HG03066 (cell line): ENCODE data around the gene FOXP1.

Source experiments
- ATAC-seq: cut with Tn5 transposase; IDR thresholded peaks from one replicate; pipeline ENCODE4 v1.9.1; 2021; ENCODE audit warnings: low read depth; ENCODE audit not compliant: unreplicated experiment

The FOXP1 gene

DNA sequence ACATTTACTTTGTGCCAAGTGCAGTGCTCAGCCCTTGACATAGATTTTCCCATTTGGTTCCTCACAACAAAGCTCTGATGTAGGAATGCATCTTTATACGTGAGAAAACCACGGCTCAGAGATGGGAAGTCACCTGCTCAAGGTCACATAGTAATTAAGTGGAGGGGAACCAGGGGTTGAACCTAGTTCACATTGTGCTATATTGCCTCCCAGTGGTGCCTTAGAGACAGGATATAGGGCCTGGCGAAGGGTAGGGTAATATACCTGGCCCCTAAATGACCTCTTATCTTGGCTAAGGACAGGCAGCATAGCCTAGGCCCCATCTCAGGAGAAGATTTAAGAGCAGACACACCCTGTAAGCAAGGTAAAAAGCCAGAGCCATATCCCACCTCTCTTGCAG lies 71.5 kb downstream of the FOXP1 start:
- ATAC-seq: peak; percentile 78

DNA sequence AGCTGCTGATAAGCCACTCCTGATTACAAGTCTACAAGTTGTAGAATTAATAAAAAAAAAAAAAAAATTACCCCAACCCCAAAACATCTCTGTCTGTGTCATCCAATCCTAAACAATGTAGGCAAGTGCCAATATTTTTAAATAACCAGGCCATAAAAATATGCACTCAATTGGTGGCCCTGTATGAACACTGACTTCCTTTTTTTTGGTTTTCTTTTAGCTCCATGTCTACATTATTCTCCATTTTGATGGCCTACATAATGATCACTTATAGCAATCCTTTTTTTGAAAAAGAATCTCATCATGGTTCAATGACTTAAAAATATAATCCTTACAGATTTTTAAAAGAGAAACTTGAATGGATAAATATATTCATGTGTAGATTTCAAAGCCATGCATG lies 72.1 kb downstream of the FOXP1 start:
- no peak for ATAC-seq

DNA sequence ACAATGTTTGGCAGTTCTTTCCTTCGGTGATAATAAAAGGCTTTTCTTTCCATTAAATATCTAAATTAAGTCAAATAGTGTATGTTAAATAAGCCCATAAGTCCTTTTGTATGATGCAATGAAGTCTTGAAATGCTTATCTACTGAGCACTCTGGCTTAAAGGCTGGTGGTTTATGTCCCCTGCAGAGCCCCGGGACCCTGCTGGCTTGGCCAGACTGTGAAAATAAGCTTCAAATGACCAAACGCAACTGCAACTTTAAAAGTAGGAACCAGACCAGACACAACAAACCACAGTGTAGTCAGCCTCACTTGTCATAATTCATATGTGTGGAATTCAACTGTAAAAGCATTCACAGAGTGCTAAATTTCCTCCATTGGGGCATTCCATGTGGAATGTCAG lies 72.5 kb downstream of the FOXP1 start:
- no peak for ATAC-seq

DNA sequence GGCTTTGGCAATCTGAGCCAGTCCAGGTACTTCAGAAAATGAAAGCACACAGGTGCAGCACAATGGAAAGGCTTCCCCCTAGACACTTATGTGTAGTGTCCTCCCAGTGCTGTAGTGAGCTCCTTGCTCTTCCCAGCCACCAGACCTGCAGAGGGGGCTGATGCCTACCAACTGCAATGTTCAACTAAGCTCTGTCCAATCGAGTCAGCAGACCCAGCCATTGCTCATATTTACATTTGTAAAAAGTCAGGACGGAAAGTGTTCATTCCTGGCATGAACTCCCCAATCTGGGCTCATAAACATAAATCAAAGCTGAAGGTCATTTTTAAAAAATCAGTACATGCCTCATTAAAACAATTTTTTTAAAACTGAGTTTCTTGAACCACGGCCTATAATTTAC lies 73.0 kb downstream of the FOXP1 start:
- no peak for ATAC-seq

DNA sequence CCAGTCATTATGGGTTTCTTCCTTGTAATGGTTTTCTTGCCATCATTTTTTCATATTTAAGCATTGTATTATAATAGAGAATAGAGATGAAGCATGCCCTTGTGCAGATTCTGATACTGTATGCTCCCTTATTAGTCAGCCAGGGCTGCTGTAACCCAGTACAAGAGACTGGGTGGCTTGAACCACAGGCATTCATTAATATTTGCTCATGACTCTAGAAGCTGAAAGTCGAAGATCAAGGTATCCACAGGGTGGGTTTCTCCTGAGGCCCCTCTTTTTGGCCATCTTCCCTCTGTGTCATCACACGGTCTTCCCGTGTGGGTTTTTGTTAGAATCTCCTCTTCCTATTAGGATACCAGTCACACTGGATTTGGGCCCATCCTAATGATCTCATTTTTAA lies 74.5 kb downstream of the FOXP1 start:
- no peak for ATAC-seq

DNA sequence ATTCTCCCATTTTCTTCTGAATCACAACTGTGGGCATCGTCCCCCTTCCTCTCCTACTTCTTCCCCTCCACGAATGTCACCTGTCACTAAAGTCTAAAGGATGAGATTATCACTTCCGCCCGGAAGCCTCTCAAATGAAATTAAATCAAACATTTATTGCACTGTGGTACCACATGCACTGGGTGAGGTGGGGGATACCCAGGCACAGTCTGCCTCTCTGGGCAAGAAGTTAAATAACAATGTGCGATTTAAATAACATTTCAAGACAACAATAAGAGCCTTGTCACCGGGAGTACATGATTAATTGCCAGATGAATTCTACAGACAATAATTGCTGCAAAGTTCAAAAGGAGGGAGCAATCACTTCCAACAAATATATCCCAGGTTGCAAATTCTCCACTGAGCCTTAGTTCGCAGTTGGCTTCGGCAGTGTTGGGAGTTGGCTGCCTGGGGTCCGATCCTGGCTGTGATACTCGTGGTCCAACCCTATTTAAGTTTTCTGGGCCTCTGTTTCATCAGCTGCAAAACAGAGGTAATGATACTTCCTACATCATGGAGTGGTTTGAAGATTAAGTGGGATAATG lies 77.7 kb downstream of the FOXP1 start:
- ATAC-seq: no peak

DNA sequence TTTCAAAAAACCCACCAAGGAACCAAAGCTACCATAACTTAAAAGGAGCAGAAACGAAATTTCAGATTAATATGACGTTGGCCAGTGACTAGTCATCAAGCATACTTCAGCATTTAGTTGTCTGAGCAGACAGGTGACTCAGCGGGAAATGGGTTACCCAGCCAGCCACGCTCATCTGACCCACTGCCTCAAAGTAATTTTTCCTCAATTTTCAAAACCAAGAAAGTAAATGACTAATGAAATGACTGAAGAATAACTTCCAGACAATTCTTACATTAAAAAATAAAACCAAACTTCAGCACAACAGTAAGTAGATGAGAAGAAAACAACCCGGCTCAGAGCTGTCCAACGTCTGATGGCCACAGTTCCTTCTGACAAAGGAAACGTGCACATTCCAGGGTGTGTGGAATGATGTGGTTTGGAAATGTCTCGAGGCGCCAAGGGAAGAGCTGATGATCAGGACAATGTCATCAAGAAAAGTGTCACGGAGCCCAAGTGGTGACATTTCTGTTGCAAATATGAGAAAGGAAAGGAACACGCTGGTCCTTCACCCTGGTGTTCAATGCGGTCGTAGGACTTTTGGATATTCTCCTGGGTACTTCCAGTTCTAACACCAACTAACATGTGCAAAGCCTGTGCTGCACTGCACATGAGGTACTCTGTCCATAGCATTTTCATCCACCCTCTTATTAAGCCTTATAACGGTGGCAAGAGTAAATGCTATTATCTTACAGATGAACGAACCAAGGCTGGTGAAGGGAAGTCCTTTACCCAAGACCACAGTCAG lies 79.1 kb downstream of the FOXP1 start:
- no peak for ATAC-seq

DNA sequence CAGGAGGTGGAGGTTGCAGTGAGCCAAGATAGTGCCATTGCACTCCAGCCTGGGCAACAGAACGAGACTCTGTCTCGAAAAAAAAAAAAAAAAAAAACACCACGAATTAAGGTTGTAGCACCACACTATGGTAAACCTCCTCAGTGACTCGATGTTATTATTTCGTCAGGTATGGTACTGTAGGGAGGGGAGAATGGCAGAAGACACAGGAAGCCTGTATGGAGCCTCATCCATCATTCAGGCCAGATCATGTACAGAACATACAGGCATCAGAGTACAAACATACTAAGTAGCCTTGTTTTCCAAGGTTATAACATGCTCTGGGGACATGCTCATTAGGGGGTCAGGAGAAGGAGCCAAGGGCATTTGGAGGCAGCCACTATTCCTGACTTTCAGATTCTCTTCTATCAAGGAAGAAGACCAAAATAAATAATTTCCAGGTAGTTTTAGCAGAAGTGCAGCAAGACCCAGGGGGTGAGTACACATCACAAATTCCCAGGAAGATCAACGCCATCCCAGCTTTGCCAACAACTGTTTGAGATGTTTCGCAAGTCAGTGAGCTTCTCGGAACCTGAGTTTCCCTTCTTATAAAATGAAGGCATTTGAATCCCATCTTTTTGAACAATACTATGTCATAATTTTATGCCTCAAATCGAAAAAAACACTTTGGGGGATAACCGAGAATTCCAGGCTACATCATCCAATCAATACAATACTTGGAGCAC lies 79.8 kb downstream of the FOXP1 start:
- ATAC-seq: no peak

DNA sequence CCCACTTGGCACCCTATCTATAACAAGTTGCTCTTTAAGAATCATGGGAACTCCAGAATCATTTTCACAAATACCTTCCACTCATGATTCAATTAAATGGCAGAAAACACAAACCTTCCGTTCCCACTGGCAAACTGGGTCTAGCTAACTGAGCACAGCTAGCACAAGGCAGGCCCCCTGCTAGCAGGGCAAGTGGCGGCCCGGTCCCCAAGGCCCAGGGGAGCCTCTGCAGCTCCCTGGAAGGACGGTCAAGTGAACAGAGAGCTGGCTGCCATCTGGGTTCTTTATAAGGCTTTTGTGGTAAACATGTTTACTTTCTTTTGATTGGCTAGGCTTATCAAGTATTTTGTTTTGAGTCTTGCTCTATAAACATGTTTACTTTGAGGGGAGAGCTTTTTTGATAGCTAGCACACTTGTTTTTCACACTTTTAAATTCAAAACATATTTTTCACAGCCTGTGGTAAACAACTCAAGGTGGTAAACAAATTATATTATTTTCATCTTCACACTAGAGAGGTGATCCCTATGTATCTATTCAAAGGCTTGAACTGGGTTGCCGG lies 81.4 kb downstream of the FOXP1 start:
- ATAC-seq: no peak

DNA sequence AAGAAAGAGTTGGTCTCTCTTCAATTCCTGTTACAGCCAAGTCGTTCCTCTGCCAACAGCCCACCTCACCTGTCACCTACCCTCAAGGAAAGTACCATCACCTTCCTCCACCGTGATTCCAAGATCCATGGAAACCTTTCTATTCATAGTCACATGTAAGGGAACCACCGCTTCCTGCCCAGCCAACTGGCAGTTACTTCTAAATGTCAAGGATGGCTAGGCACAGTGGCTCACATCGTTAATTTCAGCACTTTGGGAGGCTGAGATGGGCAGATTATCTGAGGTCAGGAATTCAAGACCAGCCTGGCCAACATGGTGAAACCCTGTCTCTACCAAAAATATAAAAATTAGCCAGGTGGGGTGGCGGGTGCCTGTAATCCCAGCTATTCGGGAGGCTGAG lies 82.8 kb downstream of the FOXP1 start:
- no peak for ATAC-seq

DNA sequence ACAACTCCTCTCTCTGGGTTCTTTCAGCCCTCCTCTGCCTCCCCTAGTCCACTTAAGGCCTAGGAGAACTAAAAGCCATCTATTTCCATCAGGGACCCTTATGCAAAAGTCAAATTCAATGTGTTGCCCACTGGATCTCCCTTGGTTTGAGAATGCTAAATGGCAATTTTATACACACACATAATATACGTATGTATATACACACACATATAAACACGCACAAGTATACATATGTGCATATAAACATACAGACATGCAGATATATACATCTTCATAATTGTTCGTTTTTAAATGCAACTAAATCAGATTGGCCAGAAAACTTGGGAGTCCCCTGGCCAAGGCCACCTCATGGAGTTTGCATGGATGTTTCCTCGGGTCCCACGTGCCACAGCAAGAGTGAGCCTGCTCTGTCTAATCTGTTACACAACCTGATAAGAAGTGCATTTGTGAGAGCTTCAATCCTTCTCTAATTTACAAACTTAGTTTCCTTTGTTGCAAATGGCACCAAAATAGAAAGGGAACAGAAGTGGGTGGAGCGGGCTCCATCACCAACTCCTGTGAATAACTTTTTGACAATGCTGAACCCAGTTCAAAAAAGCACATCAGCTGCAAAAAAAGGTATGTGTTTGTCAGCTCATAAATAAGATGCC lies 84.2 kb downstream of the FOXP1 start:
- ATAC-seq: no peak

DNA sequence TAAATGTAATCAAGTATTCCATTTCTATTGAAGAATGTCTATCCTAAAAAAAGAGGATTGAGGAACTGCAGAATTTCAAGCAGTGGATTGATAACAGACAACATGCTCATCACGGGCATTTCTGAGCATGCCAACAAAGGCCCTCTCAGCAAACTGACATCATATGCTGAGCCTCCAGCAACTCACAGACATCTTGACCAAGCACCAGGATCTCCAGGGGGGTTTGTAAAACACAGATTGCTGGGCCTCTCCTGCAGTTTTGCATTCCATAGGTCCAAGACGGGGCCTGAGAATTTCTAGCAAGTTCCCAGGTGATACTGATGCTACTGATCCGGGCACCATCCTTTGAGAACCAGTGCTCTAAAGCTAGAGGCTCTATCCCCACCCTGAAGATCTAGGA lies 85.0 kb downstream of the FOXP1 start:
- ATAC-seq: no peak

DNA sequence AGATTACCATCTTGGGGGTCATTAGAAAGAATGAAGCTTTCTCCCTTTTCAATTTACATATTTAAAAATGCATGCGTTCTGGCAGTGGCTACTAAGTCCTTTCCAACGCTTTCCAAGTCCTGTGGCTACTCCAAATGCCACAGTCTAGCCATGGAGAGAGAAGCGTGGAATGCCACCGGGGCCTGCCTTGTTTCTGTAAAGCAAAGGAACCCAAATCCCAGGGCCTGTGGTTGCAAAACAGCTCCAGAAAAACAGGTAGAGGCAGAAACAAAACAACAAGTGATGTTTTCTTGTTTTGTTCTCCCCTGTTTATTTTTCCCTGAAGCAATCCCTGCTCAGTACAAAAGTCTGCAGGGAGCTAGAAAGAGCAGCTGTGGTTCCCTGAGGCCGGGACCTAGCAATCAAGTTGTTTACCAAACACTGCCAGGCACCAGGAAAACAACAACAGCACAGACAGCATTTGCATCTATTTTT lies 85.5 kb downstream of the FOXP1 start:
- ATAC-seq: no peak

DNA sequence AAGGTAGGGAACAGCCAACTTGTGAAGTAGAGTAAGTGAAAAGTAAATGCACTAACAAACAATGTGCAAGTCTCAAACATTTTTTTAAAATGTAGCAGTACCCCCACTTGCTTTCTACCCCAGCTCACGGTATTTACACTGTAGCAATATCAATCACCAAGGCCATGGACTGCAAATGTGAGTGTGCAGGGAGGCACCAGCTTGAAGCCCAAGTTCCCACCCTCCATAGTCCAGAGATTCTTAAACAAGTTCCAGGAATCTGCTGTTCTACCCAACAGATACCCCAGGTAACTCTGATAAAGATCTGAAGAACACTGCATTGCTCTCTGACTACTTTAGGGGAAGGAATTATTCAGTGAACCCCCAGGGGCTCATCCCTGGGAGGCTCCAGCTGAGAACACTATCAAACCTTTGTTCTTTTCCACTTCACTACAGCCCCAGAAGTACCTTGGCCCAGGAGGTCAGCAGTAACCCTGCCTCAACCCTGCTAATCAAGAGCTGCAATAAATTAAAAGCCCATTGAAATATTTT lies 86.1 kb downstream of the FOXP1 start:
- ATAC-seq: no peak

DNA sequence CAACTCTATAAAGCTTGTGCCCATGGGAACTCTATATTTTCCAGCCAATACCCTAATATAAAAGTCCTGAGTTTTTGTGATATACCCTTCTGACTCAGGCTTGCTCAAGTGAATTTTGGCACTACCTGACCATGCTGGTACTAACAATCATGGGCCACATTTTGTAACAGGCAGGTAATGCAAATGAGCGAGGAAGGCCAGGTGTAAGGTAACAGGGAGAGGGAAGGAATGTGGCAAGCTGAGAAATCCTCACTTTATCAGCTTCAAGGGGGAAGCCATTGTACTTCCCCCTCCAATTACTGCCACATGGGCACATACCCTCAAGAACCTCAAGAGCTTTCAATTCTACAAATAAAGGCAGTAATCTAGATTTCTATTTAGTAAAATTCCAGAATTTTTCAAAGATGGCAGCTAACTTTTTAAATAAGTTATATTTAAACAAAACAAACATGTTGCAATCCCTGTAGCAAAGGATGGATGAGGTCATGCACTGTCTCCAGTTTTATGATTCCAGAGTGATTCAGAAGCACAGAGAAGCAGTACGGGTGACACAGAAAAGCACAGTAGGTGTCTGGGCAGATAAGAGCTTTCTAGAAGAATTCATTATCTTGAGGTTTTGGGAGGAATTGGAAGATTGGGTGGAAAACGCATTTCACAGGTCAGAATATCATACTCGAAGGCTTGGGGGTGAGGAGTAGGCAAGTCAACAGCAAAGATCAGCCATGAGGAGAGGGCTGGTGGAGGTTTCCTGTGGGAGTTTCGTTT lies 87.6 kb downstream of the FOXP1 start:
- no peak for ATAC-seq

DNA sequence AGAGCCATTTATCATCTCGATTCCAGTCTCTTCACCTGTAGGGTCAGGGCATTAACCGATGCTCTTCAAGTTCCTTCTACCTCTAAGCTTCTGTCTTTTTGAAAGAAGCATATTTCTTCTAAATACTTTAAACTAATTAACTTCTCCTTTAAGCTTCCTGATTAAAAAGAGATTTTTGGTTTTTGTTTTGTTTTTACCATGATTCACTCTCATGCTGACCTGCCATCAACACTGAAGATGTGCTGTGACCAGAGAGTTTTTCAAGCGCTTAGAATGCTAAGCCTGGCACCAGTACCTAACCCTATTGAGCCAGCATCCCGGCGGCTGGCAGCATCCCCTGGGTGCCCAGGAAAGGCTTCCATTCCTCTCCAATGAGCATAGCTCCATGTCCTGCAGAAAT lies 89.3 kb downstream of the FOXP1 start:
- no peak for ATAC-seq

DNA sequence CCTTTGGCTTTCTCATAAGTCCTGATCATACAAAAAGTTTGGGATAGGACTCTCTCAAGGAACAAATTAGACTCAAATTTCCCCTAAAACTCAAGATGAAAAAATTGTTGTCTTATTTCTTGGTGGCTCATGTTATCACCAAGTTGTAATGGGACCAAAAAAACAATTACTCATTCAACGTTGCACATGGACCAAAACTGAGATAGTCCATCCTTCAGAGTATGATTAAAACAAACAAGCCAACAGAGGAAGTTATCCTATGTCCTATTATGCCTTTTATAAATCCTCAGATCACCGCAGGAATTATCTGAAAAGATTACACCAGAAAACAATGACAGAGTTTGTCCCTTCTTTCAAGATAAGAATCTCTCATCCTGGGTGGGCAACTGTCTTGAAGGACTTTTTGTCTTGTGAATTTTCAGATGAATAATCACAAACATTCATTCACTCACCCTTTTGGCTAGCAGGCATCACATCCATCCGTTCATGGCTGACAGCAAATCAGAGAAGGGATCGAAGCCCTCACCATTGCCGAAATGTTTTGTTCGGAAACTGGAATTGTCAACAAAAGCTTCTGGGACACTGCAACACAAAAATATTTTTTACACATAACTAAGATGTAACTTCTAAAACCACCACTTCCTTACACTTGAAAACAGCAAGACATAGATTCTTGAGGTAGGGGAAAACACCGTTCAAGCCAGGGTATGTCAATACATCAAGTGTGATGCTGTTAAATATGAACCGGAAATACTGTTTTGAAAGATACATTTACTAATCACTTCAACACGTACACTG lies 90.4 kb downstream of the FOXP1 start:
- no peak for ATAC-seq

DNA sequence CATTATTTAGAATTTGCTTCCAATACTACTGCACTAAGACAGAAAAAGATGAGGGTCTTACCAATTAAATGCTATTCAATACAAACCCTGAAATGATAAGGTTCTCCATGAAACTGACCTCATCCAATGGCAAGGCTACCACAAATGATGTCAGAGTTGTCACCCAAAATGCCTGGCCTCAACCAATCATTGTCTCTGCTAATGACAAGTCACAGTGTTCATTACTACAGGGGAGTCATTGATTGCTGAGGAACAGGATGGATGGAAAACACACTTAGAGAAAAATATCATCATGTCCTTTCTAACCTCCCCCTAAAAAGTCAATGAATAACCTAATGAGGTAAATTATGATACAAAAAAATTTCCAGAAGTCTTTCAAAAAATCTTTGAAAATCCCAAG lies 91.0 kb downstream of the FOXP1 start:
- ATAC-seq: no peak

DNA sequence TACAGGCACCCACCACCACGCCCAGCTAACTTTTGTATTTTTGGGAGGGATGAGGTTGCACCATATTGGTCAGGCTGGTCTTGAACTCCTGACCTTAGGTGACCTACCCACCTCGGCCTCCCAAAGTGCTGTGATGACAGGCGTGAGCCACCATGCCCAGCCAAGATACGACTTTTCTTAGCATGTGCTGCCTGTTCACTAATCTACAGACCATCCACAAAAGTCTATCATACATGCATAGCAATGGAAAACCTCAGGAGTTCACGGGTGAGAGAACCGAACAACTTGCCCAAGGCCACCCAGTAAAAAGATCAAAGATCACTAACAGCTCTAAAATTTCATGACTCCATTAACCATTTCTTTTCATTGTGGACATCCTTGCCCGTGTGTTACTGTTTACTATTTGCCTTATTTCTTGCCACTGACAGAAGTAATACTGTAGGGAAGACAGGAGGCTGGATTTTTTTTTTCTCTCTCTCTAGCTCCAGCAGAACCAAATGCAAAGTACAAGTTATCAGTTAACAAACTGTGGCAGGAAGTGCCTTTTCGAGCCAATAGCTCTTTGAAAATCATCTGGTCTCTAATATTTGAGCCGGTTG lies 92.3 kb downstream of the FOXP1 start:
- no peak for ATAC-seq
